Activated naive CD8-positive, alpha-beta T cell treated with anti-CD3 and anti-CD28 coated beads, Interleukin-2, amount 50 U/mL, for 24 hours (primary cell): ENCODE measurements around the gene TYMS.

ENCODE experiments used
- ATAC-seq: fragments of 150-1000 bp; cut with Tn5 transposase; one replicate; pipeline ENCODE4 v1.10.0; 2021
- DNase-seq: peaks from one replicate; pipeline ENCODE4 v3.0.0; 2021
- H3K27ac Mint-ChIP-seq: one replicate; pipeline ENCODE4 v1.8.0; 2021; ENCODE audit warnings: mild to moderate bottlenecking, mixed read lengths
- H3K27me3 Mint-ChIP-seq: one replicate; pipeline ENCODE4 v1.8.0; 2021; ENCODE audit warnings: mixed read lengths
- H3K36me3 Mint-ChIP-seq: one replicate; pipeline ENCODE4 v1.8.0; 2021; ENCODE audit warnings: low read depth, mixed read lengths
- H3K4me1 Mint-ChIP-seq: one replicate; pipeline ENCODE4 v1.8.0; 2021; ENCODE audit warnings: mixed read lengths
- H3K4me3 Mint-ChIP-seq: one replicate; pipeline ENCODE4 v1.8.0; 2021; ENCODE audit warnings: mild to moderate bottlenecking, moderate library complexity, mixed read lengths
- H3K9me3 Mint-ChIP-seq: one replicate; pipeline ENCODE4 v1.8.0; 2021; ENCODE audit warnings: mixed read lengths

TYMS gene

DNA sequence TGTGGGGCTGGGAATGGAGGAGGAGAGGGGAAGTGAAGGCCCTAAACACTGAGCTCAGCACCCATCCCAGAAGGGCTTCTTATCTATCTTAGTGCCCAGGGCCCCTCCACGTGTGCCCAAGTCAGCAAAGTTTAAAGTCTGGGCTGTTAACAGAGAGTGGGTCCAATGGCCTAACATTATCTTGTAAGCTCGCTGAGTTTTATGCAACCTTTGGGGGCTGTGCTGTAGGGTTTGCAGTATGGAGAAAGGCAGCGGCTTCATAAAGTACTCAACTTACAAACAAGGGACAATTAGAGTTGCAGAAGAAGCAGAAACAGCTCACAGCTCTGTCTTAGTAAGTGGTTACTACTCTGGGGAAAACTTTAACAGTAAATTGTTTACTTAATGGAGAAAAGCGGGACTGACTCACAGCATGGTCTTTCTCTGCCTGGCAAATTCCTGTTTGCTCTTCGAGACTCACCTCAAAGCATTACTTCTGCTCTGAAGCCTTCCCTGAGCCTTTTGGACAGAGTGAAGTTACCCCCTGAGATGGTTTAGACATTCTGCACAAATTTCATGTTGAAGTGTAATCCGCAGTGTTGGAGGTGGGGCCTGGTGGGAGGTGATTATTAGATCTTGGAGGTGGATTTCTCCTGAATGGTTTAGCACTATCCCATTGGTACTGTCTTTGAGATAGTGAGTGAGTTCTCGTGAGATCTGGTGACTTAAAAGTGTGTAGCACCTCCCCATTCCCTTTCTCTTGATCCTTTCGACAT, 45.9 kb downstream of the TYMS start:
- Mint-ChIP-seq H3K27me3 (no peaks in the 10 kb centered on the region), H3K4me1 (peaks cover 24% of the 10 kb centered on the region), H3K9me3 (no peaks in the 10 kb centered on the region), H3K27ac (peak overlapping the region; percentile 50), H3K36me3 (peaks cover 45% of the 10 kb centered on the region), H3K4me3 (no peak overlapping the region)
- ATAC-seq (peak; percentile 33), DNase-seq (no peak)

GRCh38 chr18:706405-706804, 49.0 kb downstream of the TYMS start:
- peaks cover 61% of the 10 kb centered on the region for H3K36me3 Mint-ChIP-seq
- no peak overlapping the region for H3K27ac Mint-ChIP-seq
- ATAC-seq (no peak), DNase-seq (no peak)
- H3K27me3 Mint-ChIP-seq, result no peaks in the 10 kb centered on the region
- H3K4me1 Mint-ChIP-seq, result peaks cover 49% of the 10 kb centered on the region
- H3K9me3 Mint-ChIP-seq, result no peaks in the 10 kb centered on the region
- H3K4me3 Mint-ChIP-seq, result no peak overlapping the region

DNA sequence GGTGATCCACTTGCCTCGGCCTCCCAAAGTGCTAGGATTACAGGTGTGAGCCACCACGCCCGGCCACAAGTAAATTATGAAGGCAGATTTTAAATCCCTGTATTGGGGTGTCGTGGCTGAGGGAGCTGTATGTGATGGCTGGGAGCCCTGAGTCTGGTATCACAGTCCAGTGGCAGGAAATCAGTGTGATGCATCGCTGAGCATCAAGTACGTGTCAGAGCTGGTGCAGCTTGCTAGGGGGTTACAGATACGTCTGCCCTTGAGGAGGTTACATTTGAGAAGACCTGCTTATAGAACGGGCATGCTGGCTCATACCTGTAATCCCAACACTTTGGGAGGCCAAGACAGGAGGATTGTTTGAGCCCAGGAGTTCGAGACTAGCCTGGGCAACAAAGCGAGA, 50.6 kb downstream of the TYMS start:
- Mint-ChIP-seq H3K4me1 (peaks cover 52% of the 10 kb centered on the region), H3K9me3 (no peaks in the 10 kb centered on the region), H3K27ac (no peak overlapping the region), H3K27me3 (no peaks in the 10 kb centered on the region), H3K36me3 (peaks cover 58% of the 10 kb centered on the region), H3K4me3 (no peak overlapping the region)
- ATAC-seq, result no peak
- DNase-seq, result no peak

GRCh38 chr18:709771-710170, 52.3 kb downstream of the TYMS start:
- ATAC-seq (no peak), DNase-seq (no peak)
- peaks cover 51% of the 10 kb centered on the region for H3K36me3 Mint-ChIP-seq
- H3K4me3 Mint-ChIP-seq, result peak overlapping the region; percentile 45
- H3K4me1 Mint-ChIP-seq, result peaks cover 51% of the 10 kb centered on the region
- H3K9me3 Mint-ChIP-seq, result no peaks in the 10 kb centered on the region
- no peaks in the 10 kb centered on the region for H3K27me3 Mint-ChIP-seq
- no peak overlapping the region for H3K27ac Mint-ChIP-seq

- Mint-ChIP-seq H3K36me3 (peaks cover 42% of the 10 kb centered on the region), H3K4me1 (peaks cover 54% of the 10 kb centered on the region)
- no peak for ATAC-seq
Measured at GRCh38 chr18:710418-711300, 53.2 kb downstream of the TYMS start.

GRCh38 chr18:711310-711656, 53.8 kb downstream of the TYMS start:
- Mint-ChIP-seq H3K27ac (peak overlapping the region; percentile 93), H3K27me3 (no peaks in the 10 kb centered on the region), H3K4me3 (peak overlapping the region; percentile 88), H3K36me3 (peaks cover 40% of the 10 kb centered on the region), H3K4me1 (peaks cover 60% of the 10 kb centered on the region), H3K9me3 (no peaks in the 10 kb centered on the region)
- ATAC-seq (no peak), DNase-seq (no peak)

More at GRCh38 chr18:710418-711300, 53.2 kb downstream of the TYMS start:
- Mint-ChIP-seq H3K27me3 (no peaks in the 10 kb centered on the region), H3K27ac (peak overlapping the region; percentile 93), H3K4me3 (peak overlapping the region; percentile 88), H3K9me3 (no peaks in the 10 kb centered on the region)
- no peak for DNase-seq

DNA sequence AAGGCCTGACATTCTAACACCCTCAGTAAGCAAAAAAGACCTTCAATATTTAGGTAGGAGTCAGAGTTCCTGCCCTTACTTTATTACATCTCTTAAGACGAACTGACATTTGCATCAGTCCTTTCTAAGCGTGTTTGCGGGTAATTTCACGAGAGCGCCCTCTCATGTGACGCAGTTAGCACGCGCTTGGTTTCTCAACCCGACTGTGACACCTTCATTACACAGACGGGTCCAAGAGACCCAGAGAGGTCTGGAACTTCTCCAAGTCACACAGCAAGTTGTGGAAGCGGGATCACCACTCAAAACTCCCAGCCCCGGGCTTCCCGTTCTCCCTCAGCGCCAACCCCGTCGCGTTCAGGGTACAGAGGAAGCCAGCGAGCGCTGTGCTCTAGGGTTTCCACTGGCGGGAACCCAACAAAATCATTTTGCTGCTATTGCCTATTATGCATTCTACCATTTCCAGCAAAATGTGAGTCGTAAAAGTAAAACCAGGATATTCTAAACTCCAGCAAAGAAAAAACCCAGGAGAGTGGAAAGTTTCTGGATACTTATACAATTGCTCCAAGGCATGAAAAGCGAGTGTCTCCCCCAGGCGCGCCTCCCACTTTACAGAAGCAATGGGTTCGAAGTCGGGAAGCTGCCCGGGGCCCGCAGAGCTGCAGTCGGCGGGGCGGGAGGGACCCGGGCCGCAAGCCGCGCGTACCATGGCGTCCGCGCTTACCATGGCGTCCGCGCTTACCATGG, 54.4 kb downstream of the TYMS start:
- no peaks in the 10 kb centered on the region for H3K9me3 Mint-ChIP-seq
- H3K27ac Mint-ChIP-seq, result peak overlapping the region; percentile 93
- peaks cover 38% of the 10 kb centered on the region for H3K36me3 Mint-ChIP-seq
- DNase-seq (peak; percentile 74), ATAC-seq (peak; percentile 57)
- H3K4me3 Mint-ChIP-seq, result peak overlapping the region; percentile 88
- H3K4me1 Mint-ChIP-seq, result peaks cover 65% of the 10 kb centered on the region
- no peaks in the 10 kb centered on the region for H3K27me3 Mint-ChIP-seq

DNA sequence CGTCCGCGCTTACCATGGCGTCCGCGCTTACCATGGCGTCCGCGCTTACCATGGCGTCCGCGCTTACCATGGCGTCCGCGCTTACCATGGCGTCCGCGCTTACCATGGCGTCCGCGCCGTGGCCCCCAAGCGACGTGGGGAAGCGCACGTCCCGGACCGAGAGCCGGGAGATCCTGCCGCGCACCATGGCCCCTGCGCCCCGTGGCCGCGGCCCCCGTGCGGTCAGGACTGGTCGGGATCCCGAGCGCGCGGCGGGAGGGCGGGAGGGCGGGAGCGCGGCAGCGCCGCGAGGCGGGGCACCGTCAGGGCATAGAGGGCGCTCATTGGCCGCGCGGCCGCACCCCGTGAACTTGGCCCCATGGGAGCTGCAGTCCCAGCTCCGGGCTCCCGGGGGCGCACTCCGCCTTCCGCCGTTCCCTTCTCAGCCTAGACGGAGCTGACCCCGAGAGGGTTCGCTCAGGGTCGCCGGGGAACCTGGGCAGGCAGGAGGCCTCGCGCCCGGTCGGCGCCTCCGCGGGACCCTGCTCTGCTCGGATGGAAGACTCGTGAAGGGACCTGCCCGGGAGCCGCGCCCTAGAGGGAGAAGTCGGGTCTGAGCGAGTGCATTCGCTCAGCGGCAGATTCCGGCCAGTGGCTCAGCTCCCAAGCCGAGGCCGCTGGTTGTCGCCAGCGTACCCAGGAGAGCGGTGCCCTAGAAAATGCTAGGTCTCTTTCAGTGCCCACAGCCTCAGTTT, 55.1 kb downstream of the TYMS start, which contains the start of gene ENOSF1:
Gene ENOSF1, minus strand, starts transcription at position 230 of the 734 bp plus-strand sequence. Its CDS starts 43 bp downstream, at position 187.
- H3K9me3 Mint-ChIP-seq, result no peaks in the 10 kb centered on the region
- H3K27me3 Mint-ChIP-seq, result no peaks in the 10 kb centered on the region

DNA sequence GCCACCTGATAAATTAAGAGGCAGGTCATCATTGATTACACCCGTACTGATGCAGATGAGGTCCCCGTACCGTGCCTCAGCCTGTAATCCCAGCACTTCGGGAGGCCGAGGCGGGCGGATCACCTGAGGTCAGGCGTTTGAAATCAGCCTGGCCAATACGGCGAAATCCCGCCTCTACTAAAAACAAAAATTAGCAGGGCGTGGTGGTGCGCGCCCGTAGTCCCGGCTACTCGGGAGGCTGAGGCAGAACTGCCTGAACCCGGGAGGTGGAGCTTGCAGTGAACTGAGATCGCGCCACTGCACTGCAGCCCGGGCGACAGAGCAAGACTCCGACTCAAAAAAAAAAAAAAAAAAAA, 55.7 kb downstream of the TYMS start:
- Mint-ChIP-seq H3K36me3 (peaks cover 32% of the 10 kb centered on the region), H3K4me3 (peak overlapping the region; percentile 29), H3K27ac (peak overlapping the region; percentile 31), H3K27me3 (no peaks in the 10 kb centered on the region), H3K4me1 (peaks cover 73% of the 10 kb centered on the region), H3K9me3 (no peaks in the 10 kb centered on the region)
- no peak for DNase-seq
- ATAC-seq, result no peak

More for the DNA sequence above, 55.1 kb downstream of the TYMS start, which contains the start of gene ENOSF1:
- peaks cover 35% of the 10 kb centered on the region for H3K36me3 Mint-ChIP-seq
- peak; percentile 82 for ATAC-seq
- H3K27ac Mint-ChIP-seq, result peak within 1 kb of the TSS; percentile 93
- H3K4me1 Mint-ChIP-seq, result peaks cover 72% of the 10 kb centered on the region
- peak within 1 kb of the TSS; percentile 88 for H3K4me3 Mint-ChIP-seq
- peak; percentile 90 for DNase-seq

DNA sequence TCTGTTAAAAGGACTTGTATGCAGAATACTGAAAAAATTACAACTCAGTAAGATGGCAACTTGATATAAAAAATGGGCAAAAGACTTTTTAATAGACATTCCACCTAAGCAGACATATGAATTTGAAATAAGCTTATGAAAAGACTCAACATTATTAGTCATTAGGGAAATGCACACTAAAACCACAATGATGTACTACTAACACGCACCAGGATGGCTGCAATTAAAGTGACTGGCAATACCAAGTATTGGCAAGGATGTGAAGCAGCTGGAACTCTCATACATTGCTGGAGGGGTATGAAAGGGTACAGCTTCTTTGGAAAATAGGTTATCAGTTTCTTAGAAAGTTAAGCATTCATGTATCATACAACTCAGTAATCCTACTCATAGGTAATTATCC, 58.2 kb downstream of the TYMS start:
- peaks cover 52% of the 10 kb centered on the region for H3K4me1 Mint-ChIP-seq
- H3K4me3 Mint-ChIP-seq, result peak overlapping the region; percentile 30
- ATAC-seq (peak; percentile 62), DNase-seq (peak; percentile 21)
- H3K9me3 Mint-ChIP-seq, result no peaks in the 10 kb centered on the region
- H3K27ac Mint-ChIP-seq, result peak overlapping the region; percentile 92
- peaks cover 14% of the 10 kb centered on the region for H3K36me3 Mint-ChIP-seq
- H3K27me3 Mint-ChIP-seq, result no peaks in the 10 kb centered on the region

DNA sequence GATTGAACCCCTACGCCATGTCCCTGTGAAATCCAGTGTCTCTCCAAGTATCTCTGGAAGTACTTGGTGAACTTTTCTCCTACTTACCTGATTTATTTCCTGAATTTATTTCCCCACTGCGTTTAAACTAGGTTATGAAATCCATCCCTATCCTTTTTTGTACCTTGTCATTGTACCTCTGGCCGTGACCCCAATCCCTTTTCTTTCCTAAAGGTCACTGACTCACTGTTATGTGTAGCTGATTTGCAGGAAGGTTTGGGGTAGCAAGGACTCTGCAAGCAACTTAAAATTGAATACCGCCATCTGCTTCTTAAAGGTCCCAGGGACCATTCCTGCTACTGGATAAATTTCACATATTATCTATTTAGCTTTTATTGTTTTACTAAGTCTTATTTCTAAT, 59.5 kb downstream of the TYMS start:
- Mint-ChIP-seq H3K9me3 (no peaks in the 10 kb centered on the region), H3K4me1 (peaks cover 44% of the 10 kb centered on the region), H3K27ac (peak overlapping the region; percentile 92), H3K4me3 (no peak overlapping the region), H3K27me3 (no peaks in the 10 kb centered on the region), H3K36me3 (peaks cover 6% of the 10 kb centered on the region)
- ATAC-seq, result no peak
- DNase-seq, result no peak
